Right hindlimb (tissue), 1 donor: ENCODE data around the gene MCF2L.

Experiments used
- DNase-seq: peaks from one replicate; pipeline ENCODE4 v3.0.0-alpha.2; 2018

MCF2L gene

DNA sequence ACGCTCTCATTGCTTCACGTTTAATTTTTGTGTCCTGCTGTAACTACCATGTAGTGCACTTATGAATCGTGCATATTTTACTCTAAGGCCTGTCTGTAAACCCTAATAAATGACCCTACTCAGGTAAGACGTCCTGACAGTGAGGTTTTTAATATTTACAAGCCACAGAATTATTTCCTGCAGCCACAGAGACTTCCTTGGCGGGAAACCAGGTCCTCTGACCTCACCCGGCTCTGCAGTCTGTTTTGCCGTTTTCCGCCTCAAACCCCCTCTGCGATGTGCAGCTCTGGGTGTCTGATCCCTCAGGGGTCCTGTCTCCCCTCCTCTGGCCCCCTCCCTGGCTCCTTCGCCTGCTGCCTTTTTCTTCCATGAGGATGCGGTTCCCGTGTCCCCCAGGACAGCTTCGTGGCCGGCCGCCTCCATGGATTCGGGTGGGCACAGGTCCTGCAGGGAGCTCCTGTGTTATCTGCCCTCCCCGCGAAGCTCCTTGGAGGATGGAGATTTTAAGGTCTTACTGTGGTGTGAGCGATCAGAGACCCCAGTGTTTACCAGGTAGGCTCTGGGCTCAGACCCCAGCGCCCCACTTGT, 66.3 kb downstream of the MCF2L start:
- no peak for DNase-seq

DNA sequence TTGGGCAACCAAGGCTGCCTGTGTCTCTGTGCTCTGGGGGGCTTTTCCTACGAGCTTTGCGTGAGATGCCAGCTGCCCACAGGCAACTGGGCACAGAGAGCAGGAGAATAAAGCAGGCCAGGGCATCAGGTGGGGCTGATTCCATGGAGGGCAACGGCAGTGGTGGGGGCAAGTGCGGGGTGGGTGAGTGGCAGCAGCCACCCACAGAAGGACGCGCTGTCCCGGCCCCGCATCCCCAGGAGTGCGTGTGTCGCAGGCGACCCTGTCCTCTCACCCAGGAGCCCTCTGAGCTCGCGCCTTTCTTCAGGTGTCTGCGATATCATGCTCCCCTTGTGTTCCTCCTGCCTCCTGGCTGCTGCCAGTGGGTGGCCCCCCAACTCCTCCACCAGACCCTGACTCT, 67.4 kb downstream of the MCF2L start:
- DNase-seq: no peak

DNA sequence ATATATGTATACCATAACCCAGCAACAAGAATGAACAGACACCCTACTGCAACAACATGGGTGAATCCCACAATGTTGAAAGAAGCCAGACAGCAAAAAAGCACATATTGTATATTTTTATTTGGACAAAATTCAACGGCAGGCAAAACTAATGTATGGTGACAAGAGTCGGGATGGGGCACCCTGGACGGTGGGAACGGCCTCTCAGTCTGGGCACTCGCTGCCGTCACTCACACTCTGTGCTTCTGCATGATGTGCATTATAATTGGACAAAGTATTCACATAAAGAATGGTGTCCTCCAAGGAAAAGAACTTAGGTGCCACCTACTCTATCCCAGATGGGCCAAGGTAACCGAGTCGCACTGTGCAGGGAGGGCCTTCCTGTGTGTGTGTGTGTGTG, 71.0 kb downstream of the MCF2L start:
- DNase-seq: no peak

DNA sequence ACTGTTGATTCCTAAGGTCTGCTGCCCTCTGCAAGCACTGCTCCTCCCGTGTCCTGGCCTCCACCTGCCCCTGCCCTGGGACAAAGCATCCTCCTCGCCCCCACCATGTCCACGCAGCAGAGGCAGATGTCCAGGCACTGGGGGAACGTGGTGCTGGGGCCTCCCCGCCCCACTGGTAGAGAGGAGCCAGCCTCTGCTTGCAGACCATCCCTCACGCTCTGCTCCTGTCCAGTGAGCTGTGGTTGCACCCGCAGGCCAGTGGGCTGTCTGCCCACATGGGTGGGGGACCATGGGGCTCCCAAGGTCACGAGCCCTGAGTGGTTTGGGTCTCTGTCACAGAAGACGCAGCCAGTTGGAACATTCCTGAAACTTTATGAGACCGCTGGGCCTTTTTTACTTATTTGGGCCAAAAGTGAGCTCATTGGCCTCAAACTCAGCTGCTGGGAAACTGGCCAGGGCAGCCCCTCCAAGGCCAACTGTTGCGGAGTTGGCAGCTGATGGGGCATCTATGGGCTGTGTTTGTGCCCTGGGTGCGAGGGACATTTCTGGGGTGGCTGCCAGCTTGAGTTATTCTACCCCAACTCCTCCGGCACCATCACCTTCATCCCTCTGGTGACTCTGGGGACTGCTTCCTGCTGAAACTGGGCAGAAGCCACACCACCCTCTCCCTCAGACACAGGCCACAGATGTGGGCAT, 71.7 kb downstream of the MCF2L start:
- peak; percentile 83 for DNase-seq

DNA sequence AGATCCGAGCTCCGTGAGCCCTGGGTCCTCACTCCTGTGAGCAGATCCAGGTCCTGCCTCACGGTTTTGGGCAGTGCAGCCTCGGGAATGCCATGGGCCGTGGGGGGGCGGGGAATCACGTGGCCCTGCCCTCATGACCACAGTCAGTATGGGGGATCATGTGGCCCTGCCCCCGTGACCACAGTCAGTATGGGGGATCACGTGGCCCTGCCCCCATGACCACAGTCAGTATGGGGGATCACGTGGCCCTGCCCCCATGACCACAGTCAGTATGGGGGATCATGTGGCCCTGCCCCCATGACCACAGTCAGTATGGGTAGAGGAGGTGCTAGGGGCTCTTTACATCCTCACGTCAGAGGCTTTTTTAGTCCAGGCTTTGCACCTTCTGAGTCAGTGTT, 72.3 kb downstream of the MCF2L start:
- no peak for DNase-seq

DNA sequence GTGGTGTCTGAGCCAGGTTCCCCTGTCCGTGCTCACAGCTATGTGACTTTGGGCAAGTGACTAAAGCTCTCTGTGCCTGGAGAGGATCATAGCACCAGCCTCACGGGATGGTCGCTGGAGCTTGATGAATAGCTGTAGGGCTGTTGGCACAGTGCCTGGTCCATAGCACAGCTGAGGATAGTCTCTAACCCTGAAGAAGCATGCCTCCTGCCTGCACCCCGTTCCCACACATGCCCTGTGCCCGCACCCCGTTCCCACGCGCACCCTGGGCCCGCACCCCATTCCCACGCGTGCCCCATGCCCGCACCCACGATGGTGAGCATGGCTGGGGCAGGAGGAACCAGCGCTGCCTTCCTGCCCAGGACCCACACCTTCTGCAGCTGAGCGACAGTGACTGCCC, 72.9 kb downstream of the MCF2L start:
- no peak for DNase-seq

DNA sequence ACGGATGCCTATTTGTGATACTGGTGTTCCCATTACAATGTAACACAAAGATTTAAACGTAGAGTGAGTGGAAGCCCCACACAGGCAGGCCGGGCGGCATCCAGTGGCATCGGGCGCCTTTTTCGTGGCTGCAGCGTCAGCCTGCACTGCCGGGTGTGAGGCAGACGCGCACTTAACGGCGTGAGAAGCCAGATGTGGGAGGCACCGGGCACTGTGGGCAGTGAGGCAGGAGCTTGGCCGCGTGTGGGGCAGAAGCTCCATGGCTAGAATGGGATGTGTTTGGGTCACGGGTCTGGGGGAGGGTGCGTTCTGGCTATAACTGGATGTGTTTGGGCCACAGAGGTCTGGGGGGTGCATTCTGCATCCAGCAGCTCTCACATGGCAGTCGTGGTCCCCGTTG, 73.4 kb downstream of the MCF2L start:
- DNase-seq: no peak

DNA sequence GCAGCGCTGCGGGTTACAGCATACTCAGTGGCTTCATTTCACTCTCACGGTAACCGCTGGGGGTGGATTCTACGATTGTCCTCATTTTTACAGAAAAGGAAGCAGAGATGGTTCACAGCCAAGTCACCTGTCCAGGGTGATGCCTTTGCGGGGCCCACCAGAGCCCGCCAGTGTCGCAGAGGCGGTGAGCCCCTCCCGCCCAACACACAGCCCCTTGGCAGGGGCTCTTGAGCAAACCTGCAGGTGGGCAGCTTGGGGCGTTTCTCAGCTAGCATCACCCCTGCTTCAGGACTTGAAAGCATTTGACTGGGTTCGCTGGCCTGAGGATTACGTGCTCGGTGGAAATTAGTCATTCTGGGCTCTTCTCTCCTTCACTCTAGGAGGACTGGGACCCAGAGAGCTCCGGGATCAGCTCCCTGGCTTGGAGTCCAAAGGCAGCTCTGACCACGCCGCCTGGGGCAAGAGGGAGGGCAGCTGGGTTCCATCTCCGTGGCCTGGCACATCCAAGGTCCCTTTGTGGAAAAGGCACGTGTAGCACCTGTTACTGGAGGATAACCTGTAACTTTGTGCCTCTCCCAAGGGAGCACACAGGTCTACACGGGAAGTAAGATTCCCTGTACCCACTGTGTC, 74.1 kb downstream of the MCF2L start:
- DNase-seq: no peak

DNA sequence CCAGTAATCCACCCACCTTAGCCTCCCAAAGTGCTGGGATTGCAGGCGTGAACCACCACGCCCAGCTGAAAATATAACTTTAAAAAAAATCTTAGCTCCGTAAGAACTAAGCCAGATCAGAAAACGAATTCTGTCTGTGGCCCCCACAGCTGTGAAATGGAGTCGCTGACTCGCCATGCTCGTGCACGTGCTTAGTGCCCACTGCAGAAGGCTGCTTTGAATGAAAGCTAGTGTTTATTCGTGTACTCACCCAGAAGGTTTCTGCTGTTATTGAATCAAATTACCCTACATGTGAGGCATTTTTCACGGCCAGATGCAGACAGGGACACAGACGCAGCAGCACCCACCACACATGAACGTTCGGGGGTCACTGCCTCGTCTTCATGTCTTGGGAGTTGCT, 74.9 kb downstream of the MCF2L start:
- DNase-seq: no peak

DNA sequence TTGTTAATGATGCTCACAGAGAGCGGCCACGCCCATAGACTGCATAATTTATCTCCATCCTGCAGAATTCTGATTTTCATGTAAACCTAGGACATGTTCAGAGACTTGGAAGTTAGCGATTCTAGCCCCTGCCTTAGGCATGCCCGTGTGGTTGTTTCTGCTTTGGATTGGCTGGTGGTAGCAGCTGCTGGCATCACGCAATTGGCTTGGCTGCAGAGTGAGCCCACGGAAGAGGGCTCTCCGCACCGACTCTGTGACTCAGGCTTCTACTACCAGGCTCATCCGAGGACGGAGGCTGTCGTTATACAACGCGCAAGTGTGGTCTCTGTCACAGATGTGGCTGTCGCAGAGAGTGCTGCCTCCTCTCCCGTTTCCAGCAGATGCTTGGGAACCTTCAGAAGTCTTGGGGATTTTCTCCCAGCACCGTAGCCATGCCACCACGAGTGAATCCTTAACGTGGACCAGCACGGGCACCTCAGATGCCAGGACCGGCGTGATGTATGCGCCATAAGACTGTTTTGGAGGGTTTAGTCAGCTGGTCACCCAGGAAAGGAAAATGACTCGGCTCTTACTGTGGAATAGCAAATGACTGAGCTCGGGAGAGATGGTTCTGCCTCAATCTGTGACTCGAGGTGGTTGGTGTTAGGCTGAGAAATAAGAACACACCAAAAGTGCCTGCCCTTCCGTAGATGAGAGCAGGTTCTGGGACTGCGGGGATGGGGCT, 75.5 kb downstream of the MCF2L start:
- DNase-seq: no peak

DNA sequence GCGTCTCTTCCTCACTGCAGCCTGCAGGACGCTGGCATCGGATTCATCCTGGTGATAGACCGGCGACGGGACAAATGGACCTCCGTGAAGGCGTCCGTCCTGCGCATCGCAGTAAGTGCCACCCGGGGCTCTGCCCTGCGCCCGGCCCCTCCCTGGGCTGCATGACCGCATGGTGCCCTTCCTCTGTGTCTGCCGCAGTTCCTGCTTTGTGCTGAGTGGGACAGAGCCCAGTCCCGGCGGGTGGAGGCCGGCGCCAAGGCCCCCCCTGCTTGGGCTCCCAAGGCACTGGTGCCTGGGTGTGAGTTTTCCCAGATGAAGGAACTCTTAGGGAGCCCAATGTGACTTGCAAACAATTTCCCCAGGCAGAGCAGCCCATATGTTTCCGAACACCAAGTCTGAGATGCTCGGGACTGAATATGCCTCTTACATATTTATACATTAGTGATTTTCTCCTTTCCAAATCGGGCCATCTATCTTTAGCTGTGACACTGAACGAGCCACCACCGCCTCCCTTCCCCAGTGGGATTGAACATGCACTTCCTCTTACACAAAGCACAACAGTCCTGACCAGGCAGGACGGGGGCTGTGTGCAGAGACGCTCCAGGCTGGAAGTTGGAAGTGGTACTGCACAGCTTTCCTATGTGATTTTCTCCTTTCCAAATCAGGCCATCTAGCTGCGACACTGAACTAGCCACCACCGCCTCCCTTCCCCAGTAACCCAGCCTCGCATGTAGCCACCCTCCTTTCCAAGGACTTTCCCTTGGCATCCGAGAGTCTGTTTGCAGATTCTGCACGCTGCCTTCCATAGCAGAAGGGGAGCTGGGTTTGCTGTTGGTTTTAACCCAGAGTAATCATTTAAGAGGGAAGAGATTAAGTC, 76.5 kb downstream of the MCF2L start:
- DNase-seq: no peak

DNA sequence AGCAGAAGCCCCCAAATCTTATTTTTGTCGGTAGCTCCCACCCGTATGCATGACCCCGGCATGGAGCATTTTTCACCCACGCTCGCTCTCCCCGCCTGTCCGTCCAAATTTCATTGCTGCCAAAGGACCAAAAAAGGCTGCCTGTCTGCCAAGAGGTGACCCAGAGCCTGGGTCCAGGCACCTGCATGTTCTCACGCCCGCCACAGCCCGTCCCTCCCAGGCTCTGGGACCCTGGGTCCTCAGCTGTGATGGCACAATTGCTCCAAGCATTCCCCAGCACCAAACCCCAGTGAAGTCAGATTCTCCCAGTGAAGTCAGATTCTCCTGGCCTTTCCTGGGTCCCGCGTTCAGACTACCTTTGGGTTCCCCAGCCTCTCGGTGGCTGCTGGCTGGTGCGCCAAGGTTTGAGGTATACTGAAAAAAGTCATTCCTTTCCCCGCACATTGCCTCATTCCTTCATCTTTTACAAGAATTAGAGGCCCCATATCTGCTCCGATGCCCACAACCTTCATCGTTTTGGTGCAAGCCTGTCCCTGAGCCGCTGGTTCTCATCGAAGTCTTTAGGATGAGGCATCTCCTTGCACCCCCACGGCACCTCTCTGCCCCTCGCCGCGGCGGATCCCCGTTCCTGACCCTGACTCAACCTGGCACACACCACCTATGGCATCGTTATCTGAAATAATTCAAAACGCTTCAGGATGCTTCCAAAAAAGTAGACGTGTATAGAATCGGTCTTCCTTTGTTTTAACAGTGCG, 77.3 kb downstream of the MCF2L start:
- DNase-seq: no peak

DNA sequence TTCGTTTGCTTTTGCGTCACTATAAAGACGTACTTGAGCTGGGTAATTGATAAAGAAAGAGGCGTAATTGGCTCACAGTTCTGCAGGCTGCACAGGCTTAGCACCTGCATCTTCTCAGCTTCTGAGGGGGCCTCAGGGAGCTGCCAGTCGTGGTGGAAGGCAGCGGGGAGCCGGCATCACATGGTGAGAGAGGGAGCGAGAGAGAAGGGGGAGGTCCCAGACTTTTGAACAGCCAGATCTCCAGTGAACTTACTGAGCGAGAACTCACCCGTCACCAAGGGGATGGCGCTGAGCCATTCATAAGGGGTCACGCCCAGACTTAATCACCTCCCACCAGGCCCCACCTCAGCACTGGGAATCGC, 77.8 kb downstream of the MCF2L start:
- no peak for DNase-seq

DNA sequence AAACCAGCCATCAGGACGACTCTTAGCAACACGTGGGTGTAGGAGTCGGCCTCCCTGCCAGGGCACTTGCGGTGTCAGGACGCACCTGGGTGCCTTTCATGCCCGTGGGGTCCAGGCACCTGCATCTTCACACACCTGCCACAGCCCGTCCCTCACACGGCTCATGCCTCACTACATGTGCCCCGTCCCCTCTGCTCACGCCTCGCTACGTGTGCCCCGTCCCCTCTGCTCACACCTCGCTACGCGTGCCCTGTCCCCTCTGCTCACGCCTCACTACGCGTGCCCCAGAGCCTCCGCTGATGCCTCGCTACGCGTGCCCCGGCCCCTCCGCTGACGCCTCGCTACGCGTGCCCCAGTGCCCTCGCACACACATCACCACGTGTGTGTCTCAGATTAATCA, 78.6 kb downstream of the MCF2L start:
- DNase-seq: no peak

DNA sequence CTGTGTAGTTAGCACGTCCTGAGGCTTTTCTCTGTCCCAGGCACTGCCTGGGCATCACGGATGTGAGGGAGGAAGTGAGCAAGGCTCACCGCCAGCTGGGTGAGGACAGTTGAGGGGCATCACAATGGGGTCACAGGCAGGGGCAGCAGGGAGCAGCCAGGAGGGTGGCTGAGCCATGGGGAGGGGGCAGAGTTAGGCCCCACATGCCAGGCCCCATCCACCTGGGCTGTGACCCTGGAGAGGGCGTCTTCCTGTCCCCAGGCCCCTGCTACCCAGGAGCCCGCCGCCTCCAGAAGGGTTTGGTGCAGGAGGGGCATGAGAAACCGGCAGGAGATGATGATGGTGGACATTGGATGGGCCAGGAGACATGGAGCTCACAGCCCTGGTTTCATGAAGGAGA, 79.8 kb downstream of the MCF2L start:
- peak; percentile 12 for DNase-seq

DNA sequence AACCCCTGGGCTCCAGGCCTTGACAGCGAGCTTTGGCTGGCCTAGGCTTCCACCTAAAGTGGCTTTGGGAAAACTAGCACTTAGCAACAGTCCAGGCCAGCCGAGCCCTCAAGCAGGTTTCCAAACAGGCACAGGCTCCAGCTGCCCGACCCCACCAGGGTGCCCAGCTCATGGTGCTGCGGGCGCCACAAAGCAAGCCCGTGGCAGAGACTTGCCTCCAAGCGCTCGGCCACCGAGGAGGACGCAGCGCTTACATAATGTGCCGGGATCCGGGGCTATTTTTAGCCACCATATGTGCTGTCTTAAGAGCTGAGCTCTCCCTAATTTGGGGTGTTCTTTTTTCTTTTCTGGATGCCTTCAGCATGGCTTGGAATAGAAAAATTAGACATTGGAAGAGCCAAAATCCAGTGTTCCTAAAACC, 80.5 kb downstream of the MCF2L start:
- peak; percentile 47 for DNase-seq

DNA sequence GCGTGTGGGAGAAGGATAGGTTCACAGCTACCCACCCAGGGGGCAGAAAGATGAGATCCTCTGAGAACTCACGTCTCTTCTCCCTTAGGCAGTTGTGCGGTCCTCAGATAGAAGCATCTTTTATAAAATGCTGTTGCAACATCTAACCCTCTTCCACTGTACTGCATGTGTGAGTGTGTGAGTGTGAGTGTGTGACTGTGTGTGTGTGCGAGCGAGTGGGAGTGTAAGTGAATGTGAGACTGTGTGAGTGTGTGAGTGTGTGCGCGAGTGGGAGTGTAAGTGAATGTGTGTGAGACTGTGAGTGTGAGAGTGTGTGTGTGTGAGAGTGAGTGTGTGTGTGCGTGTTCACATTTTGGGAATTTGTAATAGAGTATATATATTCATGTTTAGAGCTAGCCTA, 81.0 kb downstream of the MCF2L start:
- peak; percentile 11 for DNase-seq

DNA sequence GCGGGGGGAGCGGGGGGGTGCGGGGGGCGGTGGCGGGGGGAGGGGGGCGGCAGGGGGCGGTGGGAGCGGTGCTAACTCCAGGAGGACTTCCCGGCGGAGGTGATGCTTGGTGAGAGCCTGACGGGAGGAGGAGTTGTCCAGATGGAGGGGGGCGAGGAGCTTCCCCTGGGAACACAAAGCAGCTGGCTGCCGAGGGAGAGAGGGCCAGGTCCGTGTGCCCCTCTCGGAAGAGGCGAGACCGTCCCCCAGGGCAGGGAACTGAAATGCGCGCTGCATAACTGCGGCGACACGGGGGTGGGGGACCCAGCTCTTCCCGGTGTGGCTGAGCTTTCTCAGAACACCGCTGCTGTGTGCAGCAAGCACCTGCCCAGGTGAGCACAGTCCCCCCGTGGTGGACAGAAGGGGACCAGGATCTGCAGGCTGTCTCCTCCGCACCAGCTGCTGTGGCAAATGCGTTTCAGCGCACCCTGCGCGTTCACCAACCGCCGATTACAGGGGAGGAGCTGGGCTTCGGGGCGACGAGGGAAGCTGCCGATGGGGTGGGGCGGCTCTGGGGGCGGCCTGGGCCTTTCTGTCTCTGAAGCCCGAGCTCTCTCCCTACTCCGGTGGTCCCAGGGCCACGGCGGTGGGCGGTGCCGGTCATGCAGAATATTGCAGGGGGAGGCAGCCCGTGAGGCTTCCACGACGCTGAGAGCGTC, 81.9 kb downstream of the MCF2L start:
- no peak for DNase-seq

DNA sequence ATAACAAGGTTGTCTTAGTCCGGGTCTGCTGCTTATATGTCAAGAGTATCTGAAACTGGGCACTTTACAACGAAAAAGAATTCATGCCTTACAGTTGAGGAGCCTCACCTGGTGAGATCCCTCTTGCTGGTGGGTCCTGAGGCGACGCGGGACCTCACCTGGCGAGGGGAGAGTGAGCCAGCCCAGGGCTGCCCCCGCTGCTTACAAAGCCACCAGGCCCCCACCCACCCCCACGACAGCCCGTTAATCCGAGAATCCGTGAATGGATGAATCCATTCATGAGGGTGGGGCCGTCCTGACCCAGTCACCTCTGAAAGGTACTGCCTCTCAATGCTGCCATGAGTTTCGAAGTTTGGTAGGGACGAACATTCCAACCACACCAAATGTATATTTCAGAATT, 82.6 kb downstream of the MCF2L start:
- no peak for DNase-seq

DNA sequence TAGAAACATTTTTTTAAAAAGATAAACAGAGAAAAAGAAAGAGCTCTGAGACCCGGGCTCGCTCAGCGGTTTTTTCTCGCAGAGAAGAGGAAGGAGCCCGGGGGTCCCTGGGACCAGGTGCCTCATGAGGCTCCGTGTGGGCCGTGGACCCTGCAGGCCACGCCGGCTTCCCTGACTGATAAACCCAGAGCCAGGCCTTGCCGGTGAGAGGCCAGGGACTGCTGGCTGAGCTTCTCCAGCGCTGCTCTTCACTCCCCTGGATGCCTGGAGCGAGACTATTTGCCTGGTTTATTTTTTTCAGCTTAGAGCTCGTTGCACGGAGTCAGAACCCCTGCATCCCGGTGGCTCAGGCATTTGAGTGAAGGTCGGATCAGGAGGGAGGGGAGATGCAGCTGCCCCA, 83.2 kb downstream of the MCF2L start:
- no peak for DNase-seq

DNA sequence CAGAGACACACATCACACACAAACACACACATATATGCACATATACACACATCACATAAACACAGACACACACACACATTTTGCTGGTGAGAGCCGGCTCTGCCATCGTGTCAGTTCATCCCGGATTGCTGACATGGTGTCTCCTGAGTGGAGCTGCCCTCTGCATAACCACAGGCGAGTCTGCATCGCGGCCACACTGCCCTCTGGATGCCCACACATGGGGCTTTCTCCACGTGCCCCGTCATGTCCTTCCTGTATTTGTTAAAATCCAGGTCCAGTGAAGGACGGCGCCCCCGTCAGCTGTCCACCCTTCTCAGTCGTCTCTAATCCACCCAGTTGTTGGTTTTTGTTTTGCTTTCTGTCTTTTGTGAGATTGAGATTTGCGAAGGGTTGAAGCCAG, 84.0 kb downstream of the MCF2L start:
- DNase-seq: no peak

DNA sequence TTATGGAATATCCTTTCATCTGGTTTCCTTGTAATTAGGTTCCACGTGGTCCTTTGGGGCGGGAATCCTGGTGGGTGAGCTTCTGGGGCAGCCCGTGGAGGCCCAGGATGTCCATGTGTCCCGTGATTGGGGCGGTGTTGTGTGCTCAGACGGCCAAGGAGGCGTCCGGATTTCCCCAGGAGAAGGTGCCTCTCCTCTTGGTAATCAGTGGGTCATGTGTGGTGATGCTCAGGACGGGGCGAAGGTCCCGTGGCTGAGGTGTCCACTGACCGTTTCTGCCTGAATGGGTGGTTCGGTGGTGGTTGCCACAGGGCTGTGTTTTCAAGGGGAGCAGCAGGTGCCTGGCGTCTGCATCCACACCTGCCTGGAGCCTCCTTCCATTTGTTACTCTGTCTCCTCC, 84.4 kb downstream of the MCF2L start:
- DNase-seq: no peak
